ENCODE data around the gene NEUROD2.
"Not testable (repeated sequence)": the region's sequence is repeated elsewhere in the genome, so short reads cannot be mapped to it uniquely, and the experiment has no call there.

Gene NEUROD2

DNA sequence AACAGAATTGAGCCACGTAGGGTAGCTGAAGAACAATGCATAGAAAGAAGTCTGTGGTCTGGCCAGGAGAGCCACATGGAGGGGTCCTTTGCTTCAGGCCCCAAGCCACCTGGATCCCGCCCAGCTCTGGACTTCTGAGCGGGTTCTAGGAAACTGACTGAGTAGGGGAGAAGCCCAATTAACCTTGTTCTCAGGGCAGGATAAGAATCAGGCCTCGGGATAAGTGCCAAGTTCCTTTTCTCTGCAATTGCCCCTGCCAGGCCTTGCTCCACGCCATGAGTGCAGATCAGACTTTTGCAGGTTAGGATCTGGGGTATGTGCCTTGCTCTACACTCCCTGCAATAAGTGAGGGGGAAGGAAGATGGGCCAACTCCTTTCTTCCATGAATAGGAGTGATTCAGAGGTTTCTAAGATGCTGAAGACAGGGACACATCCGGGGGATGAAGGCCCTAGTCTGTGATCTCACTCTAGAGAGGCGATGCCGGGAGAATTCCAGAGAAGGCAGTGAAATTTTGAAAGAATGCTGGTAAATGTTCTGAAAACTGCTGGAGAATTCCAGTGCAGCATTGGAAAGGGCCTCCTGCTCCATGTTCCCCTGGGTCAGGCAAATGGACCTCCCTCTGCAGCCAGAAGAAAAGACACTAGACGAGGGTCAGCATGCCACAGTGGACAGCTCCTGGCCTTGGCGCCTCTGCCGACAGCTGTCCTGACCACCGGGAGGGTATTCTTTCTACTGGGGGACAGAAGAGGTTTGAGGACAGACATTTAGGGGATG lies 5.8 kb downstream of the NEUROD2 start:
- no peak for DNase-seq

DNA sequence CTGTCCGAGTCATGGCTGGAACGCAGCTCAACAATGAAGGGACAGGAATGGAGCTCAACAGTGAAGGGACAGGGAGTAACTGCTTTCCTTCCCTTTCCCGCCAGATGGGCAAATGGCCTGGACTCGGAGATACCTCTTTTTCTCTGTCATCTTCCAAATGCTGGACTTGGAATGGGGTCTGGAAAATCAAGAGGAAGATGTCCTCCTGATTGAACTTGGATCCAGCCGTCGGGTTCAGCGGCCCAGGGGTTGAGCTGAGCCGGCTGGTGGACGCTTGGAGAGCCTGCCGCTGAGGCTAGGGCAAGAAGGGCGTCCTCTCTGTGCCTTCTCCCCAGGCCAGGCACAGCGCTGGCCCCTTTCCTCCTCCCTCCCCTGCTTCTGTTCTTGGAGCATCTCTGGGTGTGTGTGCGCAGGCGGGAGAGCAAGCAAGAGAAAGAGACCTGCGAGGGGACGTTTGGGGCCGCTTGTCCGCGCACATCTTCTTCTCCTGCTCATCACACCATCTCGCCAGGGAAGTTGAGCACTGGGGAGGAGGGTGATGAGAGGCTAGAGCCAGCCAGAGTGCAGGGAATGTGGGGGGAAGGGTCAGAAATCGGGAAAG lies 6.6 kb downstream of the NEUROD2 start:
- DNase-seq = no peak

DNA sequence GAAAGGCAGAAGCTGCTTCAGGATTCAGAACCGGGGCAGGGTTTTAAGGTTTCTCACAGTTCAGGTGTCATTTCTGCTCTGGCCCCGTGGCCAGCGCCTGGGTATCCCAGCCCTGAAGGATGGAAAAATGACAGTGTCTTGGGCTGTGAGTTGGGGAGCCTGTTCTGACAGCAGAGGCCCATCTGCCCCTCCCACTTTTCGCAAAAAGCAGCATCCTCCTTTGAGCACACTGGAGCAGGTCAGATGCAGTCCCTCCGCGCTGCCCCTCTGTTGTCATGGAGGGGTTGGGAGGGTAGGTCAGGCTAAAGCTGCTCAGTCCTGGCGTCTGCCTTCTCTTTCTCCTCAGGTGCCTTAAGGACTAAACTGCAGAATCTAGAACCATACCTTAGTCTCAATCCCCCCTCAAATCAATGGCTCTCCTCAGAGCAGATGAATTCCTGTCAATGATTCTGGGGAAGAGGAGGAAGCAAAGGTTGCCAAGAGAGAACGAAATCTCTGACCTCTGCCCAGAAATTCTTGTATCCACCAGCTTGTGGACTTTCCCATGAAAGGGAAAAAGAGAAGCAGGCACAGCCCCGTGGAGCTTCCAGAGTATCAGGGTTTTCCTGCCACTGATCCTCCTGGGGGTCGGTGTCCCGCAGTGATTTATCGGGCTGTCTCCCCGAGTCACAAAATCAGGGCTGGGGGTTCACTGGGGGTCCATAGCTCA lies 7.3 kb downstream of the NEUROD2 start:
- DNase-seq = no peak

DNA sequence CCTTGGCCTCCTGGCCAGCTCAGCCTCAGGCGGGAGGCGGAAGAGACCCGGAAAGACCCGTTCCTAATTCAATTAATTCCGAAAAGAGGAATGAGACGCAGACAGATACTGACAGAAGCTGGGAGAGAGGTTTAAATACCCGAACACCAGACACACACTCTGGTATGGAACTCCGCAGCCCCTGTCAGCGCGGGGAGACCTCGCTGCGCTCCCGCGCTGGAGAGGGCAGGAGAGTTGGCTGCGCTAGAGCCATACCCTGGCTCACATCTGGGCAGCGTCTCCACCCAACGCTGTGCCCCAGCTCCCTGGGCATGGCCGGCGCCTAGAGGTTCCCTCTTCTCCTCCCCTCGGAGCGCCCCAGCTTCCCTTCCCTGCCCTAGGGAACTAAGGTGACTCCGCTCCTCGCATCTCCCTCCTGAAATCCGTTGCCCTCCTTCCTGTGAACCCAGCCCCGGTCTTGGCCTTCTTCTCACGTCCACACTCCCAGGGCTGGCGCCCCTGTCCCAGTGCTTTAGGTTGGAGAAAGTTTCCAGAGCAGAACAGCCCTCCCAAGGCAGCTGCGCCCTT lies 8.0 kb downstream of the NEUROD2 start:
- no peak for DNase-seq

DNA sequence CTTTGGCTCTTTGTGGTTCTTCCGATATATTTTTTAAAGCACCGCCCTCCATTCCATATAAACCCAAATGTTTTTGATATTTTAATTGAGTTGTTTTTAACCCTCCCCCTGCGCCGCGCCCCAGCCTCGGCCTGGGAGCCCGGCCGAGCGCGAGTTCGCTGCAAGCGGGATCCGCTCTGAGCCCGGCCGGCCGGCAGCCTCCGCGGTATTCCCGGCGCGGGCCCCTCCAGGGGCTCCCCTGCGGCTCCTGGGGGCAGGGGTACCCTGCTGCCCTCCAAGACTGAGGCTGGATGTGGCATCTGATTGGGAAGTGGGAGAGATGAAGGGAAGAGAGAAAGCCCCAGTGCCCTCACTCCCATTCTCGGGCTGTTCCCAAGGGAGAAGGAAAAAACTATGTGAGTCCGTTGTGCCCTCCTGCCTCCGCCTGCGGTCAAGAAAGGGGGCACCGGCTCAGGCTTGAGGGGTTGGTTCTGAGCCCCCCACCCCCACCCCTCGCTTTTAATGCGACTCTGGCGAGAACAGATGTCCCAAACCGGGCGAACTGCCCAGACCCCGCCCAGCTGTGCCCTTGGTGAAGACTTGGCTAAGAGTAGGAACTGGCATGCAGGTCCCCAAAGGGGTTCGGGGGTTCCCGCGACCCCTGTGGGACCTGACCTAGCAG lies 8.6 kb downstream of the NEUROD2 start:
- DNase-seq = no peak

GRCh38 chr17:39598630-39599003 lies 9.1 kb downstream of the NEUROD2 start:
- no peak for DNase-seq

DNA sequence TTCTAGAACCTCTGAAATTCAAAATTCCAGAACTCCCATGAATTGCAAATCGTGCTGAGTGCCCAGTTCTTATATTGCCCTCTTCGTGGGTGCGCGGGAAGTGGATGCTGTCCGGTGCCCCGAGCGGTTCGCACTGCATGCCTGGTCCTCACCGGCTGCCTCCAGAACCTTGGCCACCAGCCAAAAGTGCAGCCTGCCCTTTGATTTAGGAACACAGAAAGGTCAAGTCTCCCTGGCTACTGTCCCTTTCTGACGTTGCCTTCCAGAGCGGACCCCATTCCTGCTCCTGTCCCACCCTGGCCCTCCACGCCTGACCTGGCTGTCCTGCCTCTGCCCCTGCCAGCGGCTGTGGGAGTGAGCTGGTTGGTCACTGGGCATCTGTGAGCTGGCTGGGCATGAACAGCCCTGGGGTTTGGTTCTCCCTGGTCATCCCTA lies 9.7 kb downstream of the NEUROD2 start:
- DNase-seq = no peak

GRCh38 chr17:39597372-39598046 lies 10.2 kb downstream of the NEUROD2 start:
- DNase-seq = no peak

- DNase-seq = no peak
Observed at GRCh38 chr17:39596543-39597267, 11.0 kb downstream of the NEUROD2 start.

DNA sequence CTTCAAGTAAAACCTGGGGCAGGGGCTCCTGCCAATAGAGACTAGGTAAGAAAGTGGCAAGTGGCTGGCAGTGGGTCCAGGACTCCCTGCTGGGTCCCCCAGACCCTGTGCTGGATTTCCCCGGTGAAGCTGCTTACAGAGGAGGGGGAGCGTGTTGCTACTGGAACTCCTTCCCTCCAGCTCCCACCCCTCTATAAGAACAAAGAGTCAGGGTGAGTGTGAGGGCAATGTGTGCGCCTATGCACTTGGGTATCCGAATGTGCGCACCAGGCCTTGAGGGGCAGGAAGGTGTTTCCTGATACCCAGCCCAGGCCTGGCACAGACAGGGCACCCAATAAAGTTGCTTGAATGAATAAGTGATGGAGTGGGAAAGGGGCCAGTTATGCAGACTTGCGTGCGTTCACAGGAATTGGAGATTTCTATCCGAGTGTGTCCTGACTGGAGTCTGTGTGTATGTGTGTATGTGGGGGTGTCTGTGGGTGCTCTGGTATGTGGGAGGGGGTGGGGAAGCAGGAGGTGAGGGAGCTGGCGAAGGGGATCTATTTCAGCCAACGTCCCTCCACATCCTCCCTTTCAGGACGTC lies 11.7 kb downstream of the NEUROD2 start:
- DNase-seq = no peak

- no peak for DNase-seq
Observed at GRCh38 chr17:39595294-39595693, 12.4 kb downstream of the NEUROD2 start.

DNA sequence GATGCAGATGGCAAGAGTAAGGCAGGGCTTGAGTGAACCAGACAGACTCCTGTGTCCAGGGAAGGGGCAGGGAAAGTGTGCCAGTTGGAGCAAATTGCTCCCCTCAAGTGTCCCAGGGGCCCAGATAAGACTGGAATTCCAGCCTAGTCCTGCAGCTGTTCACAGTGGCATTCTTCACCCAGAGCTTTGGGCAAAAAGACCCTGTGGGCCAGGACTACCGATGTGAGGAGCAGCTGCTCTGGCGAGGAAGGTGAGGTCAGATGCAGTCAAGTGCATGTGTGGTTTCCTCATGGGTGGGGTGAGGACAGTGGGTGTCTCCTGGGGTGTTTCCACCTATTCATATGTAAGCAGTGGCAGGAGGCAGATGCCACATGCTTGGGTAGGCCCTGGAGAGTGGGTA lies 14.3 kb downstream of the NEUROD2 start:
- DNase-seq = no peak

DNA sequence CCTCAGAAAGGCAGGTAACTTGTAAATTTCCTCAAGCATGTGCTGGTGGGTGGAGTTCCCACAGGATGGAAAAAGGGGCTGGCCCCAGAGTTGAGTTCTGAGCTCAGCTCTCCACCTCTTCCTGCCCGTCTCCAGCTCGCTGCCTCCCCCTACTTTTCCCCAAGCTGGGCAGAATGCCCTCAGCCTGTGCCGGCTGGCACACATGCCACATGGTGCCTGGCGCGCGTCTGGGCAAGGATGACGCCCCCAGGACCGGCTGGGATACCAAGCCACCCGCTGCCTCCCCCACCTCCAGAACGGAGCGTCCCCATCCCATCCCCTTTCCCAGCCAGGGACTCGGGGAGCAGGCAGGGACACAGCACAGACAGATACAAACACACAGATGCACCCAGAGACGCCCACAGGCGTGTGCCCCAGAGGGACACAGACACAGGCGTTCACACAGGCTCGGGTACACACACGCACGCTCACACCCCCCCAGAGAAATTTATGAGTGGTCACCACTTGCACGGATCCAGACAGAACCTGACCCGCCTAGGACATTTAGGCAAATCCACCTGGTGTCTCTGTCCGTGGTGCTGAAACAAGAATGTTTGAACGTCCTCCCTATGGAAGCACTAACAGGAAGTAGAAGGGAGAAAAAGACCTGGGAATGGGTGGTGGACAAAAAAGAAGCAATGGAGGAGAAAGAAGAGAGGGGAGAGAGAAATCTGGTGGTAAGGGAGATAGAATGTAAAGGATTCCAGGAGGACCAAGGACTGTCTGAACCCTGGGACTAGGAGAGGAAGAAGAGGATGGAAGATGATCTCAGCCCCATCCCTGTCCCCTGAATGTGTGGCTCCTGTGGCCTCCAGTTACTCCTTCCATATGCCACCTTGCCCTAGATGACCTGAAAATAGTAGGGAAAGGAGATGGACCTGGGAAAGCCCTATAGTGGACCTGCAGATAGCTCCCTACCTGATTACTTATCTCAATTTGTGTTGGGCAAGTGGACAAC lies 15.5 kb downstream of the NEUROD2 start:
- DNase-seq = peak; percentile 13

- not testable (repeated sequence) for DNase-seq
Observed at GRCh38 chr17:39590180-39590579, 17.5 kb downstream of the NEUROD2 start.

GRCh38 chr17:39582658-39583057 lies 25.1 kb downstream of the NEUROD2 start:
- no peak for DNase-seq

DNA sequence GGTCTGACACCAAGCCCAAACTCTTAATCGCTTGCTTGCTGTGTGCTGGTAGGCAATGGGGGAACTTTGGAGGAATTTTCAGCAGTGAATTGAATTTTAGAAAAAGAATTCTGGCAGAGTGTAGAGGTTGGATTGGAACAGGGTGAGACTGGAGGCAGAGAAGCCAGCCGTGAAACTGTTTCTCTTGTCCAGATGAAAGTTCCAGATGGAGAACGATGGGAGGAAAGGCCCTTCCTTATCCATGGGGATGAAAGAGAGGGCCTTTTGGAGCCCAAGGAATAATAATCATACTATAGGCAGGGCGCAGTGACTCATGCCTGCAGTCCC lies 26.0 kb downstream of the NEUROD2 start:
- DNase-seq = no peak

DNA sequence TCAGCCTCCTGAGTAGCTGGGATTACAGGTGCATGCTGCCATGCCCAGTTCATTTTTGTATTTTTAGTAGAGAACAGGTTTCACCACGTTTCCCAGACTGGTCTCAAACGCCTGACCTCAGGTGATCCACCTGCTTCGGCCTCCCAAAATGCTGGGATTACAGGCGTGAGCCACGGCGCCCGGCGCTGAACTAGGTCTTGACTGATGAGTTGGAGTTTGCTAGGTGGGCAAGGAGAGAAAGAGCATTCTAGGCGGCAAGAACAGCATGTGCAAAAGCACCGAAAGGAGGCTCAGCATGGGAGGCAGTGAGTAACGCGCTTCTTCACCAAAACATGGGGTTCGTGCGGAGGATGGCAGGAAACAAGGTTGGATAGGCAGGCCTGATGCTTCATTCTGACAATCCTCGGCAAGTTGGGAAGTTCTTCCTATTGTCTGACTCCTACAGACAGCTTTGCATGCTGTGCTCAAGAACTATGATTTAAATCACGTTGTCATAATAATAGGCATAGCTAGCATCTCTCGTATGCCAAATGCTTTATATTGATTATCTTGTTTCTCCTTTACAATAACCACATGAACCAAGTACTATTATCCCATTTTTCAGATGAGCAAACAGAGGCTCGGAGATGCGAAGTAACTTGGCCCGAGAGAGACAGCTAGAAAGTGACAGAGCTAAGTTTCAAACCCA lies 26.5 kb downstream of the NEUROD2 start:
- no peak for DNase-seq

DNA sequence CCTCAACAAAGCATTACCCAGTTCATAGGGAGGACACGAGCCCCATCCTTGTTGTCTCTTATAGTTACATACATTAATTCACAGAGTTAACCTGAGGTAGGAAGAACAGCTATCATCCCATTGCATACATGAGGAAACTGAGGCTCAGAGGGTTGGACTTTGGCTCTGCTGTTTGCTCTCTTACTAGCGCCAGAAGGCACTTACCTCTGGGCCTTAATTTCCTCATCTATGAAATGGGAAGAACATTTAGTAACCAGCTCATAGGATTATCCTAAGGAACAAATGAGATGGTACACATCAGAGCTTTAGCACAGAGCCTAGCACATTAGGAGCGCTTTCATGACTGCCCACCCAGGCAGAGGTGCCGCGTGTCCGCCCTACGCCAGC lies 27.6 kb downstream of the NEUROD2 start:
- DNase-seq = no peak

DNA sequence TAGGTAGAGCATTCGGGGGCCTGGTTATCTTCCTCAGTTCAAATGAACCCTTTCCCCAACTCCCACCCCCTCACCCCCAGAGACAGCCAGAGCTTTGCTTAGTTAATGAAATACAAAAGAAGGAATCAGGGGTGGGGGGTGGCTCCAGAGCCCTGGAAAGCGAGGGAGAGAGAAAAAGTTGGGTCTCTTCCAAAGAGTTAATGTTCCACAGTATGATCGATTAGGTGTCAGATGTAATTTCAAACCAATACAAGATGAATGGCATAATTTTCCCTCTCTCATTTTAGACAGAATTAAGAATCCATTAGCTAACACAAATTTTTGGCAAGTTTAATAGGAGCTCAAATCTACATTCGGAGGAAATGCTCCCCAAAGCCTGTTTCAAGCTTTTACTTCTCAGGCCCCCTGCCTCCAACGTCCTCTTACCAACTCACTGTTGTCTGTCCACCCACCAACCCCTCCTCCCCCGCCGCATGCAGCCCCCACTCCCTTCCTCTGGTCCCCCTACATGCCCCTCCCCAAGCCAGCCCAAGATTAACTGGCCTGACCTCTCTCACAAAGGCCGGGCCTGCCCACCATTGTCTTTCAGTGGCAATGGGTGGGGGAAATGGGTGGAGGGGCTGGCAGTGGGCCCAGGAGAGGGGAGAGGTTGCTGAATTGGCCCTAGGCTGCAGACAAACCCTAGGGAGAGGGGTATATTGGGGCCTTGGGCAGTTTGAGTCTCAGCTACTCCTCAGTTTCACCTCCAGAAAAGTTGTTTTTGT lies 28.2 kb downstream of the NEUROD2 start:
- no peak for DNase-seq
